ENCODE measurements around the gene CRIM1.

The CRIM1 gene

GRCh38 chr2:36554531-36554930 lies 199.0 kb downstream of the CRIM1 start:
- DNase-seq (ENCODE audit: low spot score), result no peak

DNA sequence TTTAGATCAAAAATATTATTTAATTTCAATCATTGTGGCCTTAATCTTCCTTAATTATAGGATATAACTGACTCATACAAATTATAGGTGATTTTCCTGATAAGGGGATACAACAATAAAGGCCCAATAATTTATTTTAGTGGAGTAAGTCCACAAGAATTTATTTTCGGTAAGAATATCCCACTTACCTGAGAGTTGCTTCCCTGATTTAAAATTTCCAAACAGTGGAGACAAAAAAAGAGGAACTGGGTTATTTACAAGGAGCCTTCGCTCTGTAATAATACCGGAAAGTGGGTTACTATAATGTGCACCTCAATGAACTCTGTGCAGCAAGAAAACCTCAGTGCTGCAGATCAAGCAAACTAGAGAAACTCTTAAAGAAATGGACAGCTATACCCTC lies 200.2 kb downstream of the CRIM1 start:
- no peak for DNase-seq (ENCODE audit: low spot score)

DNA sequence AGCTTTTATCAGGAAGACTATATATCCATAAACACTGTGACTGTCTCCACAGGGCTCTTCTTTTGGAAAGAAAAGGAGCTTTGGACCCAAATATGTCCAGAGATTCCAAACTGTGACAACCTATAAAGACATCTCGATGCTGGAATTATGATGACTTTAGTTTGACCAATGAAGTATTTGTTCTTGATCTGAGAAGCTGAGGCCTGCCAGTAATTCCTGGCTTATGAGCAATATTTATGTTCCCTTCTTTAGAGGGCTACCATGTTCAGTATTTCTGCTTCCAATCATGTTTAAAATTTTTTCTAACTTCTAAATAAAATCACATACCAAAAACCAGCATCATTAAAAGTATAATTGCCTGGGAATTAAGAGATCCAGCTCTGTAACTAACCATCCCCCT lies 201.3 kb downstream of the CRIM1 start:
- DNase-seq (ENCODE audit: low spot score), result peak; percentile 47

DNA sequence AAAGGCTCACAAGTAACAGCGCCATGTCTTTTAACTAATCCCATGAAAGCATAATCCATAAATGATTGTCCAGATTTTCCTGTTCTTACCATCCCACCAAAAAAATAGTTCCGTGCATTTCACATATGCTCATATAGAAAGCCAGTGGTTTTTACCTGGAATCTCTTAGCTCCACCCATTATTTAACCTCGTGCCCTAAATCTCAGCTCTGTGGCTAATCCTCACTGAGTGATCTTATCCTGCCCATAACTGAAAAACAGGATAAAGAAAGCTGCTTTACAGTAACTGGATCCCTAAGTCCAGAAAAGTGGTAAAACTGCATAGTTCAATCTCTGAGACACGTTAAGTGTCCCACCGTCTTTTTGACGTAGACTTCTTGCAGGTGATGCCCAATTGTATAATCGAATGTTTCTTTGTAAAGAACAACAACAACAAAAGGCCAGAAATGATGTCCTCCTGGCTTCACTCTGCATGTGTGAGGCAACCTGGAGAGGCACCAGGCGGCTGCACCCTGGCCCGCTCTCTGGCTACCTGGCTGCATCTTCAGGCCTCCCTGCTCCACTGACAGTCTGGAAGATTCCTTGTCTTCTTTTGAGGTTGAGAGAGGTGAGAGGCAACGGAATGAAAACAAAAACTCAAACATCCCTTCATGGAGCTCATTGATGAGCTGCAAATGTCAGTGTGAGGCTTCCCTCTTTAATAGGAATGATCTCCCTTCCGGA lies 203.8 kb downstream of the CRIM1 start:
- no peak for DNase-seq (ENCODE audit: low spot score)

DNA sequence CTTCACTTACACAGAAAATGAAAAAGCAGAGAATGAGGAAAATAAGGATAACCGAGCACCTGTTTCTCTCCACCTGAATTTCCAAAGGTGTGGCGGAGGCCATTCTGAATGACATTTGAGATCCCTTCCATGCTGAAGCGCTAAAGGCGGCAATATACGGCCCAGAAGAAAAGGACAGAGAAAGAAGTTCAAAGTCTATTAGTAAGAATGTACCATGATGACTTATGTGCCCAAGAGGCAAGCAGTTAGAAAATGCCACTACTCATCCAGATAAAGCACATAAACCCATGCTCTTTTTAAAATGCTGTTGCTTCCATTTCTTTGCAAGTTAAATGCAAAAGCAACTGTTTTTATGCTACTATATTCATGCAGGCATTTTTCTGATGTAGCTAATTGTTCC lies 205.1 kb downstream of the CRIM1 start:
- no peak for DNase-seq (ENCODE audit: low spot score)

- DNase-seq (ENCODE audit: low spot score), result peak; percentile 80
These were observed 205.8 kb downstream of the CRIM1 start for GRCh38 chr2:36561237-36561944.

DNA sequence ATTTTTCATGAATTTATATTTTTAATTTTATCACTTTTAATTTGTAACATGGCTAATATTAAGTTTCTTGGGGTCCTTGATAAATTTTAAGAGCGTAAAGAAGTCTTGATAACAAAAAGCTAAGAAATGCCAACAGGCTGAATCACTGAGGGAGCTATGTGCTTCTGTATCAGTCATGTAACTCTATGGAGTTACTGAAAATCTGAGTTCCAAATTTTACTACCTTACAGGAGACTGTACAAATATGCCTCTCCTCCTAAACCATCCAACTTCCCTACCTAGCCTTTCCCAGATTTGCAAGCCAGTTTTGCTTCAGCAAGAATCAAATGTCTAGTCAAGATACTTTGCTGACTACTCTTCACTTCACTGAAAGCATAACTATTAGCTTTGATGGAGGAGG lies 206.7 kb downstream of the CRIM1 start:
- DNase-seq (ENCODE audit: low spot score), result peak; percentile 32

DNA sequence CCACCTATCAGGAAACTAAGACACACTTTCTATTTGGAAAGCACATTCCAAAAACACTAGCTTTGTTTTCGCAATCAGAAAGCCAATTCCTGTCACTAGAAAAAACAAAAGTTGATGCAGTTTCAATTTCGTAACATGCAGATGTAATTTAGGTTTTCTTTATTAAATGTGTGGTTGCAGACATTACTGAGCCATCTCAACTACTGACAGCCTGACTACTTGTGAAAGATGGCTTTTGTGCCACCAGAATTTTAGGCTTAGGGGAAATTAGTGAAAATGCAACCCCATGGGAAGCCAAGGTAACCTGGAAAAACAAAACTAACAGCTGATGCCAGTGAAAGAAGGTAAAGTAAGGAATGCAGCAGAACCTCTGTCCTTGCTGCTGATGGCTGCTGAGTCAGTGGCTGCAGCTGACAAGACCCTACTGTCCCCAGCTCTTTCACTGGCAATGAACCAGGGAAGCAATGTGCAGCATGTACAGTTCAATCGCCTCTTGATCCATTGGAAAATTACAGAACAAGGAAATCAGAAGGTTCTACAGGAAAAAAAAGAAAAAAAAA lies 207.5 kb downstream of the CRIM1 start:
- DNase-seq (ENCODE audit: low spot score), result peak; percentile 37

- no peak for DNase-seq (ENCODE audit: low spot score)
These were observed 208.9 kb downstream of the CRIM1 start for GRCh38 chr2:36564377-36564930.

- no peak for DNase-seq (ENCODE audit: low spot score)
These were observed 210.1 kb downstream of the CRIM1 start for GRCh38 chr2:36565712-36566111.

DNA sequence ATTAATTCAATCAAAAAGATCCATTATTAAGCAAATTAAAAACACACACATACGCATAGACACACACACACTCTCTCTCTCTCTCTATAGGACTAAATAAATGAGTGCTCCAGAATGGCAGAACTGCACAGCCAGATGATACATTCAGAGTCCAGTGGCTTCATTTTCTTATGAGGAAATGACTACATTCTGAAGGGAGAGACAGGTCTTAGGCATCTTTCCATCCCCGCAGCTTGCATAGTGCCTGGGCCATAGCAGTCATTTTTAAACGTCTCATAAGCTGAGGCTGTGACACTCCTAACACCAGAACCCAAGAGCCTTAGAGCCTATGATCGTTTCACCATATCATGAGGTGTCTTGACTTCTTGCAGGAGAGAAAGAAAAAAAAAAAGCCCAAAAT lies 211.3 kb downstream of the CRIM1 start:
- no peak for DNase-seq (ENCODE audit: low spot score)

- DNase-seq (ENCODE audit: low spot score), result no peak
These were observed 212.3 kb downstream of the CRIM1 start for GRCh38 chr2:36567711-36568408.

DNA sequence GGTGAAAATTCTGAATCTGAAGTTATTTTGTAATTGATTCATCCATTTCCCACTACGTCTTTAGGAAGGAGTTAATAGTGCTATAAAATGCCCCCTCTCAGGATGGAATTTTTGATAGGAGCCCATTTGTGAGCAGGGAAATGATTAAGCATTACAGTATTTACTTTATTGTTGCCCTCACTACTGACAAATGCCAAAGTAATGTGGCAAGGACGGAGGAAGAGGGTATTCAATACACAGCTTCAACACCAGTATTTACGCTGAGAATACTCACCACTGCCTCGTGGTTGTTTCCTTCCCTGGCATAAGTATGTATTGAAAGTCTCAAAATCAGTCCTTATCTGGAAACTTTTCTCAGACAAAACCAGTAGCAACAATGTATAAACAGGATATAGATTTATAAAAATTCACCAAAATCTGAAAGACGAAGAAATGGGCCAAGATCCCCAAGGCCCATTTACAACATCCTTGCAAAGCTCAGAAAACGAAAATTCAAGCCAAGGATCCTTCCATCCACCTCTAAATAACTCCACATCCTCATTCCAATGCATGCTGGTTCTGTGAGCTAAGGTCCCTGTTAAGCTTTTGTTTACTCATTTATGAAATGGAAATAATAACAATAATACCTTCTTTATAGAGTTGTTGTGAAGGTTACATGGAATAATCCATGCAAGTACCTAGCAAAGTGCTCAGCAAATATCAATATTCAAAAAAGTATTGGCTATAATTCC lies 213.1 kb downstream of the CRIM1 start:
- peak; percentile 34 for DNase-seq (ENCODE audit: low spot score)

DNA sequence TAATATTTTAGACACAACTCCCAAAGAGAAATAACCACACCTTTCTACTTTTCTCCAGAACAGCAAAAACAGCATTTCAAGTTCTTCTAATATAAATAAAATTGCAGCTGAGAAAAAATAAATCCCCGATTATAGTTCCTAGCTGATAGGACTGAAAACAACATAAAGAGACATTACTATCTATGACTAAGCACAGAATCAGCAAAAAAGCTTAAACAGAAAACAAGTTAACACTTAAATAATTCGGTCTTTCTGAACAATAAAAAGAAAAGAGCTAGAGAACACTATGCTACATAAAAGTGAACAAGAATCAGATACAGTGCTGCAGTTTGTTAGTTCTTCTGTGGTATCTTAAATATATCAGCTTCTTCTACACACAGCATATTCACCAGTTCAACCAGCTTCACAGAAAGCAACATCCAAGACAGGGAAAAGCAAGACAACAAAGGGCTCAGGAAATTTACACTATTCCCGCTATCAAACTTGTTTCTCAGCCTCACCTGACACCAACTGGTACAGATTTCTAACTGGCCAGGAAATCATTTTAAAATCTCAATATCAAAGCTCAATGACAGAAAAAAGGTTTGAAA lies 213.8 kb downstream of the CRIM1 start:
- DNase-seq (ENCODE audit: low spot score), result no peak

DNA sequence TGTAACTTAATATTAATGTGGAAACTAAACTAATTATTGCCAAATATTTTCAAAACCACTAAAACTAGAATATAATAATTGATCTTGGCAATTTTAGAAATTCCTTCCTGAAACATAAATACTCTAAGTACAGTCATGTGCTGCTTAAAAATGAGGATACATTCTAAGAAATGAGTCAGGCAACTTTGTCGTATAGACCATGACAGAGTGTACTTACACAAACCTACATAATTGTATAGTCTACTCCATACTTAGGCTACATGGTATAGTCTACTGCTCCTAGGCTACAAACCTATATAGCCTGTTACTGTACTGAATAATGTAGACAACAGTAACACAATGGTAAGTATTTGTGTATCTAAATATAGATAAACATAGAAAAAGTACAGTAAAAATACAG lies 214.8 kb downstream of the CRIM1 start:
- DNase-seq (ENCODE audit: low spot score), result no peak

GRCh38 chr2:36572054-36572718 lies 216.6 kb downstream of the CRIM1 start:
- DNase-seq (ENCODE audit: low spot score), result no peak

DNA sequence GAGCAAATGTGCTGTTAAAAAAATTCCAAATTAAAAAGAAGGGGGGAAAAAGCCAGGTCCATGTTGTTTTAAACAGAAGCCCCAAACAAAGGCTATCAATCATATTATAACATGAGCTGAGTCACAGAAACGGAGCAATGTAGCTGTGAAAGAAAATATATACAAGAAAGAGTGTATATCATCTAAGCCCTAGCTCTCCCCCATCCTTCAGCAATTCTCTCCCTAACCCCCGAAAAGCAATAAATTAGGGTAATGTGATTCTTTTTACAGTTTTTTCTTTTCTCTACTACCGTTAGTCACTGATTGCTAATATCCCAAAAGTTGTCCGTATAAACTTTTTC lies 217.1 kb downstream of the CRIM1 start:
- no peak for DNase-seq (ENCODE audit: low spot score)

- DNase-seq (ENCODE audit: low spot score), result no peak
These were observed 217.6 kb downstream of the CRIM1 start for GRCh38 chr2:36573165-36573564.

- no peak for DNase-seq (ENCODE audit: low spot score)
These were observed 219.0 kb downstream of the CRIM1 start for GRCh38 chr2:36574560-36574959.

DNA sequence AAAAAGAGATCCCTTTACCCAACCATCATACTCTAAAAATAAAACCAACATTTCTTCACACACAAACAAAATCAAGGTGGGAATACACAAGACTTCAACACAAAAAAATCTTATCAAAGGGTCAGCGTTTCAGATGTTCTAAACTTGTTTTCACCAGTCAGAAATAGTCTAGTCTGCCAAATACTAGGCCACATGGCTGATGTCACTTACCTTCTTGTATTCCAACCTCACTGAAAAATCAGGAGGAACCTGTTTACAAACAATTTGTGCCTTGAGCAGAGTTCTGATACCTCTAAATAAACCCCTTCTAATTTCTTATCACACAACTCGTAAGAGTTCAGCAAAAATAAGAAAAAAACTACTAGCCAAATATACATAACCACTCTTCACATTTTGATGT lies 222.3 kb downstream of the CRIM1 start:
- DNase-seq (ENCODE audit: low spot score), result no peak
